Activated B cell treated with CpG ODN at 0.5 μM for 24 hours (primary cell): ENCODE results near the gene ANKRD22. TPM values are rescaled to one million over a fixed set of nuclear protein-coding genes. Genes with fewer than 3 reads are reported as not detected.

ENCODE experiments used
- ATAC-seq: fragments of 200-7000 bp; cut with Tn5 transposase; one replicate; pipeline ENCODE4 v1.10.0; 2021; ENCODE audit warnings: low read depth, mild to moderate bottlenecking, moderate library complexity
- CTCF ChIA-PET: fragments of 350-600 bp; sonication (Branson Sonifier 250); formaldehyde crosslinking; loops from one replicate; lab custom pipeline; 2021; ENCODE audit warnings: antibody characterized with exemption; lab: Charles Lee
- POLR2A ChIA-PET: fragments of 350-600 bp; sonication (Branson Sonifier 250); formaldehyde crosslinking; loops from one replicate; lab custom pipeline; 2021; ENCODE audit warnings: antibody characterized with exemption; lab: Charles Lee
- DNase-seq: peaks from one replicate; pipeline ENCODE4 v3.0.0; 2022
- H3K27ac Mint-ChIP-seq: one replicate; pipeline ENCODE4 v1.8.0; 2020; ENCODE audit warnings: mixed read lengths
- H3K27me3 Mint-ChIP-seq: one replicate; pipeline ENCODE4 v1.8.0; 2021; ENCODE audit warnings: mixed read lengths
- H3K36me3 Mint-ChIP-seq: one replicate; pipeline ENCODE4 v1.8.0; 2021; ENCODE audit warnings: low read depth, mixed read lengths
- H3K4me1 Mint-ChIP-seq: one replicate; pipeline ENCODE4 v1.8.0; 2021; ENCODE audit warnings: mixed read lengths
- H3K4me3 Mint-ChIP-seq: one replicate; pipeline ENCODE4 v1.8.0; 2020; ENCODE audit warnings: mild to moderate bottlenecking, mixed read lengths
- H3K9me3 Mint-ChIP-seq: one replicate; pipeline ENCODE4 v1.8.0; 2020; ENCODE audit warnings: mixed read lengths
- CTCF ChIP-seq: fragments of 200-600 bp; IDR thresholded peaks from one replicate; pipeline ENCODE4 v1.8.0; 2022; ENCODE audit warnings: antibody characterized with exemption, mild to moderate bottlenecking
- intact Hi-C: fragments of 100-400 bp; cut with micrococcal nuclease; formaldehyde crosslinking; loops from one replicate; pipeline ENCODE4 v1.15.1; 2024
- total RNA-seq: library from RNA; stranded (reverse); gene quantifications from 2 replicates; pipeline ENCODE4 v1.2.3, GENCODE V29; 2022

ANKRD22 gene
- total RNA-seq, 1 donor from 2014 or later = not detected

GRCh38 chr10:88805924-88806323 lies 45.7 kb downstream of the ANKRD22 start:
- no peak for TF ChIP-seq CTCF
- ChIA-PET CTCF (no interaction called here), POLR2A (interaction anchor here (0.6 kb wide), 1 partner anchor 444 kb away, joined by 3 read pairs; no protein-coding TSS in a partner anchor)
- Mint-ChIP-seq H3K36me3 (no peaks in the 10 kb centered on the region), H3K4me3 (no peak overlapping the region), H3K4me1 (peaks cover 5% of the 10 kb centered on the region), H3K9me3 (no peaks in the 10 kb centered on the region), H3K27me3 (no peaks in the 10 kb centered on the region), H3K27ac (no peak overlapping the region)
- intact Hi-C loops = no loop called here
- ATAC-seq (no peak), DNase-seq (no peak)

GRCh38 chr10:88805361-88805760 lies 46.3 kb downstream of the ANKRD22 start:
- Mint-ChIP-seq H3K4me1 (peaks cover 5% of the 10 kb centered on the region), H3K9me3 (no peaks in the 10 kb centered on the region), H3K27ac (no peak overlapping the region), H3K27me3 (no peaks in the 10 kb centered on the region), H3K36me3 (no peaks in the 10 kb centered on the region), H3K4me3 (no peak overlapping the region)
- DNase-seq (no peak), ATAC-seq (no peak)
- no peak for TF ChIP-seq CTCF
- CTCF ChIA-PET = no interaction called here
- intact Hi-C loops = no loop called here
- POLR2A ChIA-PET = no interaction called here

- DNase-seq (no peak), ATAC-seq (no peak)
- Mint-ChIP-seq H3K27ac (no peak overlapping the region), H3K9me3 (no peaks in the 10 kb centered on the region), H3K4me1 (no peaks in the 10 kb centered on the region), H3K36me3 (no peaks in the 10 kb centered on the region), H3K27me3 (no peaks in the 10 kb centered on the region), H3K4me3 (no peak overlapping the region)
- ChIA-PET POLR2A (no interaction called here), CTCF (no interaction called here)
- TF ChIP-seq CTCF = no peak
- intact Hi-C loops = no loop called here
Observed at GRCh38 chr10:88804083-88804812, 47.4 kb downstream of the ANKRD22 start.

- H3K27me3 Mint-ChIP-seq = no peaks in the 10 kb centered on the region
- H3K36me3 Mint-ChIP-seq = no peaks in the 10 kb centered on the region
- no peak overlapping the region for H3K4me3 Mint-ChIP-seq
- H3K4me1 Mint-ChIP-seq = no peaks in the 10 kb centered on the region
- no peak for TF ChIP-seq CTCF
- DNase-seq (no peak), ATAC-seq (no peak)
- ChIA-PET CTCF (no interaction called here), POLR2A (no interaction called here)
- H3K27ac Mint-ChIP-seq = no peak overlapping the region
- intact Hi-C loops = no loop called here
- no peaks in the 10 kb centered on the region for H3K9me3 Mint-ChIP-seq
Observed at GRCh38 chr10:88803641-88804040, 48.0 kb downstream of the ANKRD22 start.

GRCh38 chr10:88802523-88803285 lies 48.9 kb downstream of the ANKRD22 start, which contains the start of gene LIPM:
TSS of gene LIPM (plus strand) at chr10:88802730. CDS start at chr10:88802897, 167 bp downstream.
- ChIA-PET CTCF (no interaction called here), POLR2A (no interaction called here)
- Mint-ChIP-seq H3K27me3 (no peaks in the 10 kb centered on the region), H3K4me3 (no peak within 1 kb of the TSS), H3K9me3 (no peaks in the 10 kb centered on the region), H3K27ac (no peak within 1 kb of the TSS), H3K4me1 (no peaks in the 10 kb centered on the region), H3K36me3 (no peaks in the 10 kb centered on the region)
- intact Hi-C loops = no loop called here
- ATAC-seq (no peak), DNase-seq (no peak)
- TF ChIP-seq CTCF = no peak
